HCT116 (cell line): ENCODE measurements around the gene MINDY4. TPM values are rescaled to one million over a fixed set of nuclear protein-coding genes. Genes with fewer than 3 reads are reported as not detected.

Source experiments
- ATAC-seq: fragments of 200-7000 bp; cut with Tn5 transposase; 2 replicates; pipeline ENCODE4 v1.9.1; 2020; ENCODE audit warnings: mild to moderate bottlenecking, moderate library complexity
- BruUV-seq: library from RNA; stranded (reverse); fragments of 400-500 nt; replicated peaks from 2 replicates; lab custom pipeline; 2021; lab: Mats Ljungman, UMichigan
- CTCF ChIA-PET: fragments of 300-600 bp; sonication (Branson Sonifier 250); formaldehyde crosslinking; loops from one replicate; lab custom pipeline; 2021; ENCODE audit warnings: antibody characterized with exemption; lab: Charles Lee
- POLR2A ChIA-PET: fragments of 300-600, 350-600 bp; sonication (Branson Sonifier 250); formaldehyde crosslinking; loops from one replicate; lab custom pipeline; 2021; ENCODE audit warnings: antibody characterized with exemption; lab: Charles Lee
- RAD21 ChIA-PET, 2 experiments: fragments of 300-600 bp; sonication (Branson Sonifier 250); formaldehyde crosslinking; loops; one replicate each; lab custom pipeline; 2023; ENCODE audit warnings: low total read pairs in 2 of 2; ENCODE audit not compliant: uncharacterized antibody in 2 of 2, unreplicated experiment in 2 of 2, low non-redundant PET in 1 of 2; lab: Charles Lee
- DNase-seq: peaks from one replicate; pipeline ENCODE4 v3.0.0-alpha.2; 2010; ENCODE audit warnings: low read depth, low spot score
- H2AFZ ChIP-seq: fragments of 200-600 bp; shearing (Covaris generic), sonication (generic); 2 replicates; pipeline ENCODE4 v1.6.1; 2017; ENCODE audit warnings: low read depth, mixed run types, mixed read lengths, antibody characterized with exemption, low read length; ENCODE audit not compliant: poor library complexity, severe bottlenecking
- H3K27ac ChIP-seq: 2 replicates; pipeline ENCODE4 v1.5.1; 2012; ENCODE audit warnings: low read depth, low read length
- H3K27me3 ChIP-seq: fragments of 200-600 bp; sonication (generic); 2 replicates; pipeline ENCODE4 v1.6.1; 2016; ENCODE audit warnings: mixed run types, low read length, mixed read lengths; ENCODE audit not compliant: insufficient read depth
- H3K36me3 ChIP-seq, 2 experiments: fragments of 200-500 bp in 1 of 2; fragments of 200-600 bp in 1 of 2; sonication (Bioruptor generic) in 1 of 2; sonication (generic) in 1 of 2; 2 replicates each; pipeline versions ENCODE4 v1.5.1 to v1.6.1; 2014 to 2016; ENCODE audit warnings: low read length in 2 of 2, inconsistent platforms in 1 of 2, mixed read lengths in 1 of 2, mixed run types in 1 of 2; ENCODE audit not compliant: insufficient read depth in 2 of 2, control insufficient read depth in 1 of 2
- H3K4me1 ChIP-seq, 2 experiments: fragments of 200-600 bp in 1 of 2; sonication (generic) in 1 of 2; 2 replicates each; pipeline versions ENCODE4 v1.5.1 to v1.6.1; 2012 to 2017; ENCODE audit warnings: low read length in 2 of 2, inconsistent platforms in 1 of 2, mild to moderate bottlenecking in 1 of 2, mixed read lengths in 1 of 2, mixed run types in 1 of 2, moderate library complexity in 1 of 2; ENCODE audit not compliant: insufficient read depth in 2 of 2, control insufficient read depth in 1 of 2
- H3K4me2 ChIP-seq: fragments of 200-600 bp; sonication (generic); 2 replicates; pipeline ENCODE4 v1.6.1; 2017; ENCODE audit warnings: mixed run types, low read length, mixed read lengths
- H3K4me3 ChIP-seq, 2 experiments: fragments of 200-600 bp in 1 of 2; sonication (generic) in 1 of 2; replicated peaks in 1 of 2; 2 replicates each; pipeline ENCODE4 v1.5.1; 2011 to 2016; ENCODE audit warnings: low read length in 2 of 2, control low read depth in 1 of 2, low read depth in 1 of 2, mild to moderate bottlenecking in 1 of 2, mixed read lengths in 1 of 2, mixed run types in 1 of 2
- H3K79me2 ChIP-seq: fragments of 200-600 bp; sonication (generic); 2 replicates; pipeline ENCODE4 v1.6.1; 2017; ENCODE audit warnings: mild to moderate bottlenecking, mixed run types, low read length, moderate library complexity, mixed read lengths; ENCODE audit not compliant: insufficient read depth
- H3K9ac ChIP-seq: fragments of 200-600 bp; sonication (generic); 2 replicates; pipeline ENCODE4 v1.6.1; 2016; ENCODE audit warnings: low read length, mixed read lengths
- H3K9me2 ChIP-seq: fragments of 200-600 bp; sonication (generic), shearing (Covaris generic); 2 replicates; pipeline ENCODE4 v1.6.1; 2017; ENCODE audit warnings: mixed run types, mild to moderate bottlenecking, moderate library complexity; ENCODE audit not compliant: insufficient read depth
- H3K9me3 ChIP-seq, 2 experiments: fragments of 200-500 bp in 1 of 2; fragments of 200-600 bp in 1 of 2; sonication (Bioruptor generic) in 1 of 2; sonication (generic) in 1 of 2; 2 replicates each; pipeline ENCODE4 v1.6.1; 2014 to 2017; ENCODE audit warnings: low read length in 2 of 2, mixed read lengths in 2 of 2, inconsistent platforms in 1 of 2, low read depth in 1 of 2, mild to moderate bottlenecking in 1 of 2, mixed run types in 1 of 2, moderate library complexity in 1 of 2; ENCODE audit not compliant: control insufficient read depth in 1 of 2, insufficient read depth in 1 of 2
- H4K20me1 ChIP-seq: fragments of 200-600 bp; sonication (generic), shearing (Covaris generic); 2 replicates; pipeline ENCODE4 v1.6.1; 2017; ENCODE audit warnings: mixed run types, mild to moderate bottlenecking, moderate library complexity; ENCODE audit not compliant: insufficient read depth
- EGR1 ChIP-seq: IDR thresholded peaks from 2 replicates; pipeline ENCODE4 v1.6.1; 2012; ENCODE audit warnings: low read depth
- FOSL1 ChIP-seq: IDR thresholded peaks from 2 replicates; pipeline ENCODE4 v1.6.1; 2012; ENCODE audit warnings: low read depth
- MAX ChIP-seq: IDR thresholded peaks from 2 replicates; pipeline ENCODE4 v1.6.1; 2012
- POLR2A ChIP-seq: IDR thresholded peaks from 2 replicates; pipeline ENCODE4 v1.7.0; 2011; ENCODE audit warnings: borderline replicate concordance; ENCODE audit not compliant: insufficient read depth, insufficient read length; ENCODE audit errors: extremely low read depth
- POLR2AphosphoS5 ChIP-seq: IDR thresholded peaks from 2 replicates; pipeline ENCODE4 v1.6.1; 2011; ENCODE audit warnings: mild to moderate bottlenecking, low read depth, low read length, moderate library complexity
- REST ChIP-seq: IDR thresholded peaks from 2 replicates; pipeline ENCODE4 v1.6.1; 2012; ENCODE audit warnings: low read depth
- SP1 ChIP-seq: IDR thresholded peaks from 2 replicates; pipeline ENCODE4 v1.6.1; 2012; ENCODE audit warnings: low read depth
- SRF ChIP-seq: IDR thresholded peaks from 2 replicates; pipeline ENCODE4 v1.6.1; 2012; ENCODE audit warnings: low read depth
- YY1 ChIP-seq: IDR thresholded peaks from 2 replicates; pipeline ENCODE4 v1.6.1; 2011; ENCODE audit warnings: low read length, low read depth, moderate library complexity, mild to moderate bottlenecking; ENCODE audit not compliant: insufficient replicate concordance; ENCODE audit errors: extremely low read depth
- ZBTB33 ChIP-seq: IDR thresholded peaks from 2 replicates; pipeline ENCODE4 v1.6.1; 2011; ENCODE audit warnings: mild to moderate bottlenecking, low read length, moderate library complexity; ENCODE audit not compliant: insufficient replicate concordance; ENCODE audit errors: extremely low read depth
- ZNF274 ChIP-seq: fragments of 200-500 bp; sonication (Bioruptor generic); IDR thresholded peaks from 2 replicates; pipeline ENCODE4 v1.6.1; 2014; ENCODE audit warnings: mild to moderate bottlenecking, low read depth, low read length, inconsistent platforms
- intact Hi-C: fragments of 100-400 bp; cut with micrococcal nuclease; formaldehyde crosslinking; loops from 2 replicates; pipeline ENCODE4 v1.10.0; 2022
- total RNA-seq: library from RNA; stranded (reverse); gene quantifications from one replicate; pipeline ENCODE4 v1.2.1, GENCODE V29; 2021; ENCODE audit not compliant: unreplicated experiment

MINDY4 gene
- total RNA-seq, 1 experiment from 2014 or later: 6.1 TPM

GRCh38 chr7:30841025-30841735 lies 70.0 kb downstream of the MINDY4 start:
- ChIA-PET CTCF (no interaction called here), RAD21 (no interaction called here)

More at GRCh38 chr7:30841025-30841735, 70.0 kb downstream of the MINDY4 start:
- Histone ChIP-seq H3K36me3 (no peaks in the 10 kb centered on the region), H3K4me2 (no peak overlapping the region), H4K20me1 (no peaks in the 10 kb centered on the region), H3K9ac (no peak overlapping the region), H3K27me3 (no peaks in the 10 kb centered on the region), H3K4me1 (peaks cover 9% of the 10 kb centered on the region in 2 experiments), H2AFZ (no peak overlapping the region)
- POLR2A ChIA-PET: no interaction called here
- no peak for ATAC-seq
- TF ChIP-seq ZBTB33: no peak
- TF ChIP-seq POLR2A: no peak
- no peak for TF ChIP-seq SP1
- no peak for TF ChIP-seq REST
- no peak for TF ChIP-seq ZNF274
- no peak for TF ChIP-seq YY1
- no peak for TF ChIP-seq EGR1
- no peak for TF ChIP-seq POLR2AphosphoS5
- TF ChIP-seq FOSL1: no peak
- no peak for TF ChIP-seq SRF
- TF ChIP-seq MAX: no peak
- TF ChIP-seq, all 23 proteins: peak for 0
- DNase-seq: no peak
- intact Hi-C loops: no loop called here
- Histone ChIP-seq H3K4me3 (no peak overlapping the region), H3K27ac (no peak overlapping the region), H3K9me3 (no peaks in the 10 kb centered on the region), H3K79me2 (no peaks in the 10 kb centered on the region), H3K9me2 (no peaks in the 10 kb centered on the region)
- BruUV-seq: no TSS peak
